ENCODE data around the gene MALRD1.

The MALRD1 gene

DNA sequence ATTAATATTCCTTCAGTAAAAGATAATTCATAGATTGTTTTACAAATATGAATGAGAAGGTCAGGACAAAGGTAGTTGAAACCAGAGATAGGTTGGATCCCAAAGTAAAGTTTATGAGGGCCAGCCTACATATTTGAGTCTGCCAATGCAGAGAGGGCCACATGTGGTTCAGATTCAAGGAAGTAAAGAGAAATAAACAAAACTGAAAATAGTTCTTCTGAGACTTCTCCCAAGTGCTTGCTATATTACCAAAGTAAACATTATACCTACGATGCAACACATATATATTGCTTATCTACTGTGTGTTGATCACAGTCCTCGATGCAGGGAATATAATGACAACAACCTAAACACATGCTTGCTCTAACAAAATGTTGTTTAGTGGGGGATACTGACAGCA is 109.8 kb downstream of the MALRD1 start:
- ATAC-seq, result no peak
- H3K27ac Mint-ChIP-seq, result no peak overlapping the region
- H3K36me3 Mint-ChIP-seq, result no peaks in the 10 kb centered on the region
- H3K4me3 Mint-ChIP-seq, result no peak overlapping the region
- peaks cover 2% of the 10 kb centered on the region for H3K9me3 Mint-ChIP-seq
- no peaks in the 10 kb centered on the region for H3K4me1 Mint-ChIP-seq
- no peaks in the 10 kb centered on the region for H3K27me3 Mint-ChIP-seq

GRCh38 chr10:19158870-19159269 is 110.3 kb downstream of the MALRD1 start:
- Mint-ChIP-seq H3K27ac (no peak overlapping the region), H3K27me3 (no peaks in the 10 kb centered on the region), H3K4me3 (no peak overlapping the region), H3K36me3 (no peaks in the 10 kb centered on the region), H3K4me1 (no peaks in the 10 kb centered on the region), H3K9me3 (peaks cover 2% of the 10 kb centered on the region)
- ATAC-seq, result no peak

- H3K36me3 Mint-ChIP-seq, result no peaks in the 10 kb centered on the region
- ATAC-seq, result no peak
- no peaks in the 10 kb centered on the region for H3K4me1 Mint-ChIP-seq
- H3K27ac Mint-ChIP-seq, result no peak overlapping the region
- no peak overlapping the region for H3K4me3 Mint-ChIP-seq
- no peaks in the 10 kb centered on the region for H3K27me3 Mint-ChIP-seq
- peaks cover 3% of the 10 kb centered on the region for H3K9me3 Mint-ChIP-seq
These were observed 115.9 kb downstream of the MALRD1 start for GRCh38 chr10:19164461-19164860.

DNA sequence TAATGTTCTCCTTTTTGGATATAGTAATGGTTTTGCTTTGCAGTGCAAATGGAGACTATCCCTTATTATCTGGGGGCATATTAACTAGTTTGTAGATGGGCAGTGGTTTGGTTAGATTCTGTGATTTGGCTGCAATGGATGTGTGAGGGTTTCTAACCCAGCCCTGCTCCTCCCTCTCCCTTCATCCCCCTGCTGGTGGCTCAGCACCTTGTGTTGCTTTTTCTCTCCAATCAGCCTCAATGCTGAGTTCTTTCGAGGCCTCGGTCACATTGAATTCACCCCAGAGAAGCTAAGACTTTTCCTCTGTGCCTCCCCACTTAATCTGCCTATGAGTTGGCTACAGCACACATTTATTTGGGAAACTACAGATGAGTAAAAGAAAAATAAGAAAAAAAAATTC is 120.0 kb downstream of the MALRD1 start:
- H3K27ac Mint-ChIP-seq, result no peak overlapping the region
- no peak overlapping the region for H3K4me3 Mint-ChIP-seq
- H3K27me3 Mint-ChIP-seq, result no peaks in the 10 kb centered on the region
- H3K4me1 Mint-ChIP-seq, result no peaks in the 10 kb centered on the region
- no peak for ATAC-seq
- H3K36me3 Mint-ChIP-seq, result no peaks in the 10 kb centered on the region
- H3K9me3 Mint-ChIP-seq, result peaks cover 3% of the 10 kb centered on the region

DNA sequence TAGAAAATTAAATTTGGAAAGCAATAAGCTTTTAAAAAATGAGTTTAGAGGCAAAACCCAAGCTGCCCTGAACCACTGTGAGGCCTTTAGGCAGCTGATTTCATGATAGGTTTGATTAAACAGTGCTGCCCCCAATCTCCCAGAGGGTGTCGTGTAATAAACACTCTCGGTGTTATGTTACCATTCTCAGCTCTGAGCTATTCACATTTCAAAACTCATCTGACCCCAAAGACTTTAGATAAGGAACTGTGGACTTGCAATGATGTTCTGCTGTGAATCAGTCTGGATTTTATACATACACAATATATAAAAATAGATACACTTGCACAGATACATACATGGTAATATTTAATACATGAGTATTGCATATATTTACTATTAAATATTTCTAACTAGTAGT is 120.4 kb downstream of the MALRD1 start:
- H3K4me3 Mint-ChIP-seq, result no peak overlapping the region
- H3K27me3 Mint-ChIP-seq, result no peaks in the 10 kb centered on the region
- H3K36me3 Mint-ChIP-seq, result no peaks in the 10 kb centered on the region
- no peak overlapping the region for H3K27ac Mint-ChIP-seq
- ATAC-seq, result no peak
- no peaks in the 10 kb centered on the region for H3K4me1 Mint-ChIP-seq
- H3K9me3 Mint-ChIP-seq, result peaks cover 3% of the 10 kb centered on the region

- Mint-ChIP-seq H3K4me3 (no peak overlapping the region), H3K9me3 (peaks cover 3% of the 10 kb centered on the region), H3K27ac (no peak overlapping the region), H3K4me1 (no peaks in the 10 kb centered on the region), H3K27me3 (no peaks in the 10 kb centered on the region), H3K36me3 (no peaks in the 10 kb centered on the region)
- ATAC-seq, result no peak
These were observed 121.1 kb downstream of the MALRD1 start for GRCh38 chr10:19169684-19170083.

- Mint-ChIP-seq H3K36me3 (no peaks in the 10 kb centered on the region), H3K4me3 (no peak overlapping the region), H3K27ac (no peak overlapping the region), H3K27me3 (no peaks in the 10 kb centered on the region), H3K9me3 (peaks cover 6% of the 10 kb centered on the region), H3K4me1 (no peaks in the 10 kb centered on the region)
- no peak for ATAC-seq
These were observed 130.1 kb downstream of the MALRD1 start for GRCh38 chr10:19178675-19179074.

- Mint-ChIP-seq H3K9me3 (peaks cover 11% of the 10 kb centered on the region), H3K36me3 (no peaks in the 10 kb centered on the region), H3K4me3 (no peak overlapping the region), H3K27ac (no peak overlapping the region), H3K4me1 (no peaks in the 10 kb centered on the region), H3K27me3 (no peaks in the 10 kb centered on the region)
- ATAC-seq, result no peak
These were observed 136.3 kb downstream of the MALRD1 start for GRCh38 chr10:19184891-19185290.

DNA sequence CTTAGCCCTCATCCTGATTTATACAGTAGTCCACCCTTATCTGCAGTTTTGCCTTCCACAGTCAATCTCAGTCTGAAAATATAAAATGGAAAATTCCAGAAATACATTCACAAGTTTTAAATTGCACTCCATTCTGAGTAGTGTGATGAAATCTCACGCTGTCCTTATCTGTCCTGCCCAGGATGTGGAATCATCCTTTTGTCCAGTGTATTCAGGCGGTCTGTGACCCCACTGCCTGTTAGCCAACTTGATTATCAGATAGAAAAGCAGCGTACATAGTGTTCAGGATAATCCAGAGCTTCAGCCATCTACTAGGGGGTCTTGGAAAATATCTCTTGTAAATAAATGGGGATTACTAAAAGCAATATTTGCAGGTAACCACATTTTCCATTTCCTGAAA is 146.3 kb downstream of the MALRD1 start:
- no peak for ATAC-seq
- Mint-ChIP-seq H3K4me1 (no peaks in the 10 kb centered on the region), H3K4me3 (no peak overlapping the region), H3K9me3 (no peaks in the 10 kb centered on the region), H3K36me3 (no peaks in the 10 kb centered on the region), H3K27me3 (no peaks in the 10 kb centered on the region), H3K27ac (no peak overlapping the region)

- no peaks in the 10 kb centered on the region for H3K9me3 Mint-ChIP-seq
These were observed 147.1 kb downstream of the MALRD1 start for GRCh38 chr10:19195698-19196097.

GRCh38 chr10:19200211-19200610 is 151.6 kb downstream of the MALRD1 start:
- H3K27me3 Mint-ChIP-seq, result no peaks in the 10 kb centered on the region
- H3K9me3 Mint-ChIP-seq, result no peaks in the 10 kb centered on the region
- H3K36me3 Mint-ChIP-seq, result no peaks in the 10 kb centered on the region
- no peak overlapping the region for H3K4me3 Mint-ChIP-seq
- H3K27ac Mint-ChIP-seq, result no peak overlapping the region
- ATAC-seq, result no peak
- H3K4me1 Mint-ChIP-seq, result no peaks in the 10 kb centered on the region

More at GRCh38 chr10:19195698-19196097, 147.1 kb downstream of the MALRD1 start:
- no peaks in the 10 kb centered on the region for H3K4me1 Mint-ChIP-seq
- H3K27ac Mint-ChIP-seq, result no peak overlapping the region
- H3K4me3 Mint-ChIP-seq, result no peak overlapping the region
- no peaks in the 10 kb centered on the region for H3K27me3 Mint-ChIP-seq
- no peaks in the 10 kb centered on the region for H3K36me3 Mint-ChIP-seq
- ATAC-seq, result no peak

- no peak for ATAC-seq
- Mint-ChIP-seq H3K36me3 (no peaks in the 10 kb centered on the region), H3K27me3 (no peaks in the 10 kb centered on the region), H3K4me3 (no peak overlapping the region), H3K4me1 (no peaks in the 10 kb centered on the region), H3K27ac (no peak overlapping the region), H3K9me3 (no peaks in the 10 kb centered on the region)
These were observed 155.8 kb downstream of the MALRD1 start for GRCh38 chr10:19204246-19204917.

DNA sequence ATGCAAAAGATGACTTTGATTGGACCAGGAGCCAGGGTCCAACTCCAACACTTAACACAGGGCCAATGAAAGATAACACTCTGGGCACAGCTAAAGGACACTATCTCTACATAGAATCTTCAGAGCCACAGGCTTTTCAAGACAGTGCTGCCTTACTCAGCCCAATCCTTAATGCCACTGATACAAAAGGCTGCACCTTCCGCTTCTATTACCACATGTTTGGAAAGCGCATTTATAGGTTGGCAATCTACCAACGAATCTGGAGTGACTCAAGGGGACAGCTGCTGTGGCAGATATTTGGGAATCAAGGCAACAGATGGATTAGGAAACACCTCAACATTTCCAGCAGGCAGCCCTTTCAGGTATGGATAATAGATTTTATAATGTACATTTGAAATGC is 160.7 kb downstream of the MALRD1 start:
- Mint-ChIP-seq H3K27me3 (no peaks in the 10 kb centered on the region), H3K4me3 (no peak overlapping the region), H3K9me3 (peaks cover 3% of the 10 kb centered on the region), H3K27ac (no peak overlapping the region), H3K36me3 (no peaks in the 10 kb centered on the region), H3K4me1 (no peaks in the 10 kb centered on the region)
- no peak for ATAC-seq

DNA sequence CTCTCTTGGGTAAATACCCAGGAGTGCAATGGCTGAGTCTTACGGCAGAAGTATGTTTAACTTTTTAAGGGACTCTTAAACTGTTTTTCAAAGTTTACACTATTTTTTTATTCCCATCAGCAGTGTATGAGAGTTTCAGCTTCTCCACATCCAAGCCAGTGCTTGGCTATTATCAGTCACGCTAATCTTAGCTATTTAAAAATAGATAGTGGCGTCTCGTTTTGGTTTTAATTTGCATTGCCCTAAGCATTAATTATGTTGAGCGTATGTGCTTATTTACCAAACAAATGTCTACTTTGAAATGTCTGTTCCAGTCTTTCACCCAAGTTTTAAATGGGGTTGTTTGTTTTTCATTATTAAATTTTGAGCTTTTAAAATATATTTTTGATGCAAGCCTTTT is 164.0 kb downstream of the MALRD1 start:
- ATAC-seq, result no peak
- Mint-ChIP-seq H3K9me3 (peaks cover 8% of the 10 kb centered on the region), H3K4me1 (no peaks in the 10 kb centered on the region), H3K27me3 (no peaks in the 10 kb centered on the region), H3K27ac (no peak overlapping the region), H3K36me3 (no peaks in the 10 kb centered on the region), H3K4me3 (no peak overlapping the region)

DNA sequence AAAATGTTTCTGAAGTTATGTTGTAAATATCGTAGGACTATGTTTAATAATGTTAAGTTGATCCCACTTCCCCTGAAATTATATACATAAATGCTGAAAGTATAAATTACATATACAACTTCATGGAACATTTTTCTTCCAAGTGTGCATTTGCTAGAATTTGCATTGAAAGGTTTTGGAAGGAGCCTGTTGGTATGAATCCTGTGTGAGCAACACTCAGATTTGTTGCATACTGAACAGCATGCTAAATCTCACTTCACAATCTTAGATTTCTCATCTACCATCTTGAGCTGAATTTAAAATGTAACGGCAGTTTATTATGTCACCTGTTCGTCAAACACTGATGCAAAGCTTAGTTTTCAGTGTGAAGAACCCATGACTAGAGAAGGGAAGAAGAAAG is 172.6 kb downstream of the MALRD1 start:
- Mint-ChIP-seq H3K27ac (no peak overlapping the region), H3K27me3 (no peaks in the 10 kb centered on the region), H3K4me3 (no peak overlapping the region), H3K36me3 (no peaks in the 10 kb centered on the region), H3K9me3 (peaks cover 14% of the 10 kb centered on the region), H3K4me1 (no peaks in the 10 kb centered on the region)
- ATAC-seq, result no peak

GRCh38 chr10:19226025-19226424 is 177.4 kb downstream of the MALRD1 start:
- peaks cover 17% of the 10 kb centered on the region for H3K9me3 Mint-ChIP-seq
- H3K27me3 Mint-ChIP-seq, result no peaks in the 10 kb centered on the region
- H3K4me1 Mint-ChIP-seq, result no peaks in the 10 kb centered on the region
- H3K4me3 Mint-ChIP-seq, result no peak overlapping the region
- no peak for ATAC-seq
- H3K27ac Mint-ChIP-seq, result no peak overlapping the region
- H3K36me3 Mint-ChIP-seq, result no peaks in the 10 kb centered on the region

- H3K4me1 Mint-ChIP-seq, result no peaks in the 10 kb centered on the region
- H3K9me3 Mint-ChIP-seq, result peaks cover 15% of the 10 kb centered on the region
- H3K36me3 Mint-ChIP-seq, result no peaks in the 10 kb centered on the region
- ATAC-seq, result no peak
- H3K4me3 Mint-ChIP-seq, result no peak overlapping the region
- no peak overlapping the region for H3K27ac Mint-ChIP-seq
- no peaks in the 10 kb centered on the region for H3K27me3 Mint-ChIP-seq
These were observed 182.4 kb downstream of the MALRD1 start for GRCh38 chr10:19231034-19231433.
